SIG-M5 (cell line): Measurements from ENCODE around the gene PSMC3.

Source experiments
- DNase-seq: peaks from one replicate; lab custom pipeline; 2025; lab: John Stamatoyannopoulos, UW

PSMC3 gene

GRCh38 chr11:47394322-47395222 lies 31.7 kb downstream of the PSMC3 start:
- peak; percentile 10 for DNase-seq

GRCh38 chr11:47394050-47394321 lies 32.3 kb downstream of the PSMC3 start:
- no peak for DNase-seq

GRCh38 chr11:47393163-47394049 lies 32.8 kb downstream of the PSMC3 start:
- DNase-seq: no peak

GRCh38 chr11:47392546-47393162 lies 33.6 kb downstream of the PSMC3 start:
- DNase-seq: no peak

GRCh38 chr11:47391711-47392432 lies 34.4 kb downstream of the PSMC3 start:
- no peak for DNase-seq

- peak; percentile 32 for DNase-seq
Measured at GRCh38 chr11:47391077-47391583, 35.1 kb downstream of the PSMC3 start.

GRCh38 chr11:47390422-47390760 lies 35.8 kb downstream of the PSMC3 start:
- no peak for DNase-seq

GRCh38 chr11:47389577-47390421 lies 36.4 kb downstream of the PSMC3 start:
- DNase-seq: no peak

- no peak for DNase-seq
Measured at GRCh38 chr11:47388697-47389576, 37.3 kb downstream of the PSMC3 start.

- peak; percentile 23 for DNase-seq
Measured at GRCh38 chr11:47387944-47388696, 38.1 kb downstream of the PSMC3 start.

GRCh38 chr11:47384498-47384897 lies 41.7 kb downstream of the PSMC3 start:
- DNase-seq: no peak

GRCh38 chr11:47383071-47383470 lies 43.2 kb downstream of the PSMC3 start:
- DNase-seq: no peak

GRCh38 chr11:47380078-47380477 lies 46.2 kb downstream of the PSMC3 start:
- DNase-seq: no peak

- no peak for DNase-seq
Measured at GRCh38 chr11:47379317-47379716, 46.9 kb downstream of the PSMC3 start.

GRCh38 chr11:47378836-47379170 lies 47.4 kb downstream of the PSMC3 start:
- no peak for DNase-seq

- peak; percentile 51 for DNase-seq
Measured at GRCh38 chr11:47378010-47378835, 48.0 kb downstream of the PSMC3 start, which contains the start of gene SPI1. TSS of gene SPI1 (minus strand) at chr11:47378547. CDS start at chr11:47378353, 194 bp downstream.

GRCh38 chr11:47377571-47378009 lies 48.6 kb downstream of the PSMC3 start:
- no peak for DNase-seq
